WERI-Rb-1 (cell line): ENCODE data around the gene SUN1.

ENCODE experiments used
- DNase-seq: peaks from one replicate; pipeline ENCODE4 v3.0.0-alpha.2; 2020
- H3K27ac ChIP-seq: fragments of 250-450 bp; sonication (Bioruptor Pico); 2 replicates; pipeline ENCODE4 v1.5.1; 2020; ENCODE audit warnings: mild to moderate bottlenecking, moderate library complexity
- H3K27me3 ChIP-seq: fragments of 250-450 bp; sonication (Bioruptor Pico); 2 replicates; pipeline ENCODE4 v1.5.1; 2021; ENCODE audit warnings: mild to moderate bottlenecking, low read depth, moderate library complexity; ENCODE audit not compliant: insufficient read depth, severe bottlenecking
- H3K36me3 ChIP-seq: fragments of 250-450 bp; sonication (Bioruptor Pico); 2 replicates; pipeline ENCODE4 v1.5.1; 2020; ENCODE audit warnings: mild to moderate bottlenecking, moderate library complexity
- H3K4me3 ChIP-seq: 2 replicates; pipeline ENCODE4 v1.5.1; 2011; ENCODE audit warnings: low read depth, mild to moderate bottlenecking, control low read depth, low read length
- H3K9me3 ChIP-seq: fragments of 250-450 bp; sonication (Bioruptor Pico); 2 replicates; pipeline ENCODE4 v1.5.1; 2021; ENCODE audit warnings: mild to moderate bottlenecking, moderate library complexity; ENCODE audit not compliant: severe bottlenecking
- CTCF ChIP-seq: IDR thresholded peaks from 2 replicates; pipeline ENCODE4 v1.5.1; 2011; ENCODE audit warnings: low read depth, mild to moderate bottlenecking, control low read depth, inconsistent platforms, low read length

SUN1 gene

DNA sequence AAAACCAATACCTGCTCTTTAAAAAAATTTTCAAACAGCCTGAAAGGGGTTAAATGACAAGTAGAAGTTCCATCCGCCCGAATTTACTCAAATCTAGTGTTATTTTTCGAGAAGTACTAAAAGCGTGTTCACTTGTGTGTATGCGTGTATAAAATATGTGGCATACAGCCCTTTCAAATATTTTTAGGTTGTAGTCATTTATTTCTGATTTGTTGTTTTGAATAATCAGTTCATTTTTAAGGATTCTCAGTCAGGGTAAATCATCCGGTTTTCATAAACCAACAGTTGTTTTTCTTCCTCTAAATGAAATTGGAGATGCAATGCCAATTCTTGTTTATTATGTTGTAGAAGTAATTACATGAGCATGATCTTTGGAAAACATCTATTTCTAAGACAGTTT is 6.9 kb upstream of the SUN1 start:
- Histone ChIP-seq H3K9me3 (no peaks in the 10 kb centered on the region), H3K4me3 (no peak overlapping the region), H3K27me3 (no peaks in the 10 kb centered on the region), H3K27ac (no peak overlapping the region), H3K36me3 (peaks cover 22% of the 10 kb centered on the region)
- DNase-seq = no peak
- no peak for TF ChIP-seq CTCF

DNA sequence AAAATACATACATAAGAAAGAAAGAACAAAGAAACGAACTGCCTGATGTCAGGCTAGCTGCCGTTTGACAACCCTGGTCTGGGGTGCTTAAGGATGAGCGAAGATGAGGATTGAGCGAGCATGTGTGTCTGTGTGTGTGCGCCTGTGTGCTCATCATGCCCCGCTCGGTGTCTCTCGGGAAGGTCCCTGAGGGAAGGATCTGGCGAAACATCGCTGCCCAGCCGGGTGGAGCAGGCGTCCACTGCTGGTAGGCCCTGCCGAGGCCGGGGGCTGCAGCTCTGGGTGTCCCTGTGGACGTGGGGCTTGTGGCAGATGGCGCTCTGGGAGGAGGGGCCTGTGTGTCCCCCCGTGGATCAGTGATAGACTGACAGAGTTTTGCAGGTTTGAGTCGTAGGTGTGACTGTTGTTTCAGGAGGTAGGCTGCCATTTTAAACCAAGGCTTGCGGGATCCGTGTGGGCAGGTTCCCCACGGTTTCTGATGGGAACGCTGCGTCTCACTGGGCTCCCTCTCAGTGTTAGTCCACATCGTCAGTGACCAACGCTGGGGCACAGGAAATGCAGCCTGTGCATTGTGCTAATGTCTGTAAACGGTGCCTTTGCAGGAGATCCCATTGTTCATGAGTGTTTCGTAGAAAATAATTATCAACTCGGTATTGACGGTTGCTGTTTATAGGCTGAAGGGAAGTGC is 5.9 kb upstream of the SUN1 start:
- no peaks in the 10 kb centered on the region for H3K9me3 ChIP-seq
- DNase-seq = peak; percentile 57
- peak overlapping the region; percentile 27 for H3K4me3 ChIP-seq
- TF ChIP-seq CTCF = no peak
- peaks cover 16% of the 10 kb centered on the region for H3K36me3 ChIP-seq
- peak overlapping the region; percentile 86 for H3K27ac ChIP-seq
- H3K27me3 ChIP-seq = no peaks in the 10 kb centered on the region

- no peaks in the 10 kb centered on the region for H3K27me3 ChIP-seq
- no peaks in the 10 kb centered on the region for H3K9me3 ChIP-seq
- peaks cover 23% of the 10 kb centered on the region for H3K36me3 ChIP-seq
- no peak for DNase-seq
- H3K27ac ChIP-seq = no peak overlapping the region
- no peak overlapping the region for H3K4me3 ChIP-seq
- TF ChIP-seq CTCF = no peak
Measured at GRCh38 chr7:828793-829561, 3.3 kb upstream of the SUN1 start.

GRCh38 chr7:830069-830468 is 2.2 kb upstream of the SUN1 start:
- H3K27me3 ChIP-seq = no peaks in the 10 kb centered on the region
- no peak for TF ChIP-seq CTCF
- no peak overlapping the region for H3K4me3 ChIP-seq
- no peak for DNase-seq
- H3K27ac ChIP-seq = no peak overlapping the region
- H3K36me3 ChIP-seq = peaks cover 28% of the 10 kb centered on the region
- H3K9me3 ChIP-seq = no peaks in the 10 kb centered on the region

DNA sequence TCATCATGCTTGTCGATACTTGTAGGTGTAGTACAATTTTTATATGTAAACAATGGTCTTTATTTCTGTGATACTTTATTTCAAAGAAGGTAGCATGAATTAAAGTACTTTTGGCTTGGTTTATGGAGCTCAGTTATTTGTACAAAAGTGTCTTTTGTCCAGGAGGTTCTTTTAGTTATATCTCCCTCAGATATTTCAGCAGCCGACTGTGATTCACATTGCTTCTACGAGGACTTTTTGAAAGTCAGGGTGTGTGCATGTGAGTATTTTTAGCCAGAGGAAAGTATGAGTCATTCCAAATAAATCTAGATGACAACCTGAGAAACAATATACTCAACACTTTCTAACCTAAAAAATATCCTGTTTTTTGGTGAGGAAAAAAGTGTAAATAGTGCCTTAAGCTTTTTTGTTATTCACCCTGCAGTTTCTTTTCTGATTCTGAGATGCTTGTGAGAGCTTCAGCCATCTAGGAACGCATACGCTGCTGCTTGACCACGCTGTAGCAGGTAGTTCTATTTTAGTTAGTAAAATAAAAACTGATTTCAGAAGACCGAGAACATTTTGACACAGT is 595 bp upstream of the SUN1 start:
- no peak overlapping the region for H3K27ac ChIP-seq

More for the DNA sequence above, 595 bp upstream of the SUN1 start:
- H3K36me3 ChIP-seq = peaks cover 29% of the 10 kb centered on the region
- H3K4me3 ChIP-seq = no peak overlapping the region
- H3K27me3 ChIP-seq = no peaks in the 10 kb centered on the region
- no peak for TF ChIP-seq CTCF
- no peaks in the 10 kb centered on the region for H3K9me3 ChIP-seq
- no peak for DNase-seq
